Type B pancreatic cell (in vitro differentiated cells): ENCODE results near the gene DNAH2. TPM values are rescaled to one million over a fixed set of nuclear protein-coding genes. Genes with fewer than 3 reads are reported as not detected.

Experiments
- DNase-seq: peaks from one replicate; pipeline ENCODE4 v3.0.0; 2021; ENCODE audit warnings: mixed read lengths; ENCODE audit not compliant: unreplicated experiment; ENCODE audit errors: extremely low spot score
- H3K27ac Mint-ChIP-seq: 2 replicates; pipeline ENCODE4 v1.8.0; 2021; ENCODE audit warnings: mild to moderate bottlenecking, mixed read lengths
- H3K27me3 Mint-ChIP-seq: 2 replicates; pipeline ENCODE4 v1.8.0; 2021; ENCODE audit warnings: mixed read lengths
- H3K36me3 Mint-ChIP-seq: 2 replicates; pipeline ENCODE4 v1.8.0; 2021; ENCODE audit warnings: mixed read lengths
- H3K4me1 Mint-ChIP-seq: one replicate; pipeline ENCODE4 v1.8.0; 2021; ENCODE audit warnings: mixed read lengths; ENCODE audit not compliant: unreplicated experiment
- H3K4me3 Mint-ChIP-seq: 2 replicates; pipeline ENCODE4 v1.8.0; 2021; ENCODE audit warnings: mild to moderate bottlenecking, mixed read lengths
- H3K9me3 Mint-ChIP-seq: 2 replicates; pipeline ENCODE4 v1.8.0; 2021; ENCODE audit warnings: mixed read lengths
- CTCF ChIP-seq: fragments of 200-600 bp; sonication (generic); conservative IDR thresholded peaks from 2 replicates; pipeline ENCODE4 v1.5.0; 2021; ENCODE audit warnings: antibody characterized with exemption, mild to moderate bottlenecking
- total RNA-seq: library from RNA; stranded (reverse); gene quantifications from 2 replicates; pipeline ENCODE4 v1.2.1, GENCODE V29; 2021; ENCODE audit warnings: low replicate concordance

DNAH2 gene
- total RNA-seq, 1 donor from 2014 or later, result 1.0 TPM

GRCh38 chr17:7830616-7831015 is 113.1 kb downstream of the DNAH2 start:
- H3K4me1 Mint-ChIP-seq, result peaks cover 8% of the 10 kb centered on the region
- no peaks in the 10 kb centered on the region for H3K9me3 Mint-ChIP-seq
- H3K36me3 Mint-ChIP-seq, result no peaks in the 10 kb centered on the region
- H3K27ac Mint-ChIP-seq, result no peak overlapping the region
- peaks cover 42% of the 10 kb centered on the region for H3K27me3 Mint-ChIP-seq
- no peak for DNase-seq
- TF ChIP-seq CTCF, result no peak
- no peak overlapping the region for H3K4me3 Mint-ChIP-seq

DNA sequence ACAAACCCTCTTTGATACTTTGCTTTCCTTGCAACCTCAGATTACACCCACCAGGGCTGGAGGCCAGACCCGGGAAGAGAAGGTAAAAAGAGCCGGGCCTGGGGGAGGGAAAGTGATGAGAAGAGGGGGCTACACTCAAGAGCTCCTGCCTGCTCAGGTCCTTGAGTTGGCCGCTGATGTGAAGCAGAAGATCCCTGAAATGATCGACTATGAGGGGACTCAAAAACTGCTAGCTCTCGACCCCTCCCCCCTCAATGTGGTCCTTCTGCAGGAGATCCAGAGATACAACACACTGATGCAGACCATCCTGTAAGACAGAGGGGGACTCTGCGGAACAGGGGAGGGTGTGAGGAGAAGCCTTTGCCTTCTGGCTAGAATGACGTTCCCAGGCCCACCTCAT is 113.7 kb downstream of the DNAH2 start:
- Mint-ChIP-seq H3K36me3 (no peaks in the 10 kb centered on the region), H3K4me1 (peaks cover 8% of the 10 kb centered on the region), H3K27me3 (peaks cover 41% of the 10 kb centered on the region), H3K27ac (no peak overlapping the region), H3K9me3 (no peaks in the 10 kb centered on the region), H3K4me3 (no peak overlapping the region)
- no peak for TF ChIP-seq CTCF
- no peak for DNase-seq

DNA sequence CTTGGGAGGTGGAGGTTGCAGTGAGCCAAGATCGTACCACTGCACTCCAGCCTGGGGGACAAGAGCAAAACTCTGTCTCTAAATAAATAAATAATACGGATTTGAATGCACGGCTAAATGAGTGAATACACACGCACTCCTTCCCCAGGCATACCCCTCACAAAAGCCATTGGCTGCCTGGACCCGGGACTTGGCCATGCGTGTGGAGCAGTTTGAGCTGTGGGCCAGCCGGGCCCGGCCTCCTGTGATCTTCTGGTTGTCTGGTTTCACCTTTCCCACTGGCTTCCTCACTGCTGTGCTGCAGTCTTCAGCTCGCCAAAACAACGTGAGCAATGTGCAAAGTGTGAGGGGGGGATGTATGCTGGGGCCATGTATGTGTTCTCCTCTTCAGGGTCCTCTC is 114.9 kb downstream of the DNAH2 start:
- Mint-ChIP-seq H3K36me3 (no peaks in the 10 kb centered on the region), H3K27me3 (peaks cover 32% of the 10 kb centered on the region), H3K9me3 (no peaks in the 10 kb centered on the region), H3K4me3 (no peak overlapping the region), H3K4me1 (peaks cover 15% of the 10 kb centered on the region), H3K27ac (no peak overlapping the region)
- TF ChIP-seq CTCF, result no peak
- DNase-seq, result no peak

- peak overlapping the region; percentile 93 for H3K4me3 Mint-ChIP-seq
- H3K4me1 Mint-ChIP-seq, result peaks cover 19% of the 10 kb centered on the region
- peak overlapping the region; percentile 100 for H3K27ac Mint-ChIP-seq
- H3K9me3 Mint-ChIP-seq, result no peaks in the 10 kb centered on the region
- DNase-seq, result no peak
- no peaks in the 10 kb centered on the region for H3K36me3 Mint-ChIP-seq
- peaks cover 27% of the 10 kb centered on the region for H3K27me3 Mint-ChIP-seq
- no peak for TF ChIP-seq CTCF
Measured at GRCh38 chr17:7833011-7833794, 115.7 kb downstream of the DNAH2 start.

DNA sequence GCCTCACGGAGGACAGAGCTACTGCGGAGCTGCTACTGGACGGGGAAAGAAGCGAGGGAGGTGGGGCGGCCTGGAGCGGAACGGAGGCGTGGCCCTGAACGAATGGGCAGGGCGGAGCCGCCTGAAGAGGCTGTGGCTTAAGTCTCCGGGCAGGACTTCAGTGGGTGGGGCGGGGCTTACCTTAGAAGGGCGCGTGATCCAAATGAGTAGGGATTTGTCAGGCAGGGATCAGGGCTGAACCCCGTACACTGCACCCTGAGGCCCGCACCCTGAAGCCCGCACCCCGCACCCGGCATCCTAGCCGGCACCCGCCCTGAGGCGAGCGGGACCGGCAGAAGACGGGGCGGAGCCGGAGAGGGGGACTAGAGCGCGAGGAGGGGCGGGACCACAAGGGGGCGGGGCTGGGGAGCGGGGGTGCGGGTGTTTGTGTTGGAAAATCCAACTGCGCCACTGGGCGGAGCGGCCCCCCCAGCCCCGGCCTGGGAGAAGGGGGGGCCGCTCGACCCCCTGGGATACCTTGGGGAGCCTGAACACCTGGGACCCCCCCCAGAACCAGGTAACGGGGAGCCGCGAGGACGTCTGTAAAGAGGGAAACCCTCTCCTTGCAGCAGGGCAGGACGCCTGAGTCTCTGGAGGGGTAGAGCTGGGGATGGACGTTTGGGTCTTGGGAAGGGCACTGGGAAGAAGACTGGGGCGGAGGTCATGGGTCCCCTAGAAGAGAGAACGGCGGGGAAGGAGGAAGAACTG is 116.4 kb downstream of the DNAH2 start, which contains the start of gene KDM6B:
Gene KDM6B (plus strand): TSS at position 423 of the 747 bp plus-strand sequence. CDS start 11,338 bp downstream, outside the sequence.
- no peak for DNase-seq
- Mint-ChIP-seq H3K9me3 (no peaks in the 10 kb centered on the region), H3K27ac (peak within 1 kb of the TSS; percentile 100), H3K27me3 (peaks cover 27% of the 10 kb centered on the region), H3K36me3 (no peaks in the 10 kb centered on the region), H3K4me1 (peaks cover 25% of the 10 kb centered on the region), H3K4me3 (peak within 1 kb of the TSS; percentile 100)
- no peak for TF ChIP-seq CTCF
